IPS-18a (cell line): ENCODE data around the gene MCM9.

Experiments
- H3K27ac ChIP-seq: one replicate; pipeline ENCODE4 v1.5.1; 2013; ENCODE audit warnings: low read length
- H3K27me3 ChIP-seq: one replicate; pipeline ENCODE4 v1.6.1; 2013; ENCODE audit warnings: mild to moderate bottlenecking, low read length; ENCODE audit not compliant: control insufficient read depth, insufficient read depth
- H3K36me3 ChIP-seq: one replicate; pipeline ENCODE4 v1.6.1; 2013; ENCODE audit warnings: low read depth, low read length; ENCODE audit not compliant: control insufficient read depth
- H3K4me1 ChIP-seq: one replicate; pipeline ENCODE4 v1.6.1; 2013; ENCODE audit warnings: low read depth, low read length; ENCODE audit not compliant: control insufficient read depth
- H3K4me3 ChIP-seq: one replicate; pipeline ENCODE4 v1.5.1; 2013; ENCODE audit warnings: low read length
- H3K9ac ChIP-seq: one replicate; pipeline ENCODE4 v1.6.1; 2013; ENCODE audit warnings: mild to moderate bottlenecking, low read length, moderate library complexity
- H3K9me3 ChIP-seq: one replicate; pipeline ENCODE4 v1.6.1; 2013; ENCODE audit warnings: low read depth, low read length; ENCODE audit not compliant: control insufficient read depth

MCM9 gene

GRCh38 chr6:118934461-118935330, at the start of gene MCM9:
Gene MCM9 (minus strand): TSS chr6:118935159. CDS start chr6:118931723, 3,436 bp downstream.
- H3K4me1 ChIP-seq, result peaks cover 14% of the 10 kb centered on the region
- H3K27ac ChIP-seq, result peak within 1 kb of the TSS; percentile 87
- H3K9ac ChIP-seq, result peak within 1 kb of the TSS; percentile 98
- no peaks in the 10 kb centered on the region for H3K9me3 ChIP-seq
- H3K27me3 ChIP-seq, result no peaks in the 10 kb centered on the region
- H3K4me3 ChIP-seq, result peak within 1 kb of the TSS; percentile 98
- H3K36me3 ChIP-seq, result peaks cover 20% of the 10 kb centered on the region

GRCh38 chr6:118984342-118984741, 49.4 kb upstream of the MCM9 start:
- no peaks in the 10 kb centered on the region for H3K9me3 ChIP-seq
- peaks cover 2% of the 10 kb centered on the region for H3K36me3 ChIP-seq
- H3K4me1 ChIP-seq, result no peaks in the 10 kb centered on the region
- no peaks in the 10 kb centered on the region for H3K27me3 ChIP-seq
- H3K9ac ChIP-seq, result no peak overlapping the region
- H3K27ac ChIP-seq, result no peak overlapping the region
- H3K4me3 ChIP-seq, result no peak overlapping the region

GRCh38 chr6:118982575-118982911, 47.6 kb upstream of the MCM9 start:
- Histone ChIP-seq H3K36me3 (peaks cover 12% of the 10 kb centered on the region), H3K4me3 (no peak overlapping the region), H3K27ac (no peak overlapping the region), H3K27me3 (no peaks in the 10 kb centered on the region), H3K9me3 (no peaks in the 10 kb centered on the region), H3K4me1 (no peaks in the 10 kb centered on the region), H3K9ac (no peak overlapping the region)

- peaks cover 12% of the 10 kb centered on the region for H3K36me3 ChIP-seq
- H3K4me3 ChIP-seq, result no peak overlapping the region
- no peak overlapping the region for H3K9ac ChIP-seq
- no peaks in the 10 kb centered on the region for H3K4me1 ChIP-seq
- H3K27me3 ChIP-seq, result no peaks in the 10 kb centered on the region
- no peaks in the 10 kb centered on the region for H3K9me3 ChIP-seq
- H3K27ac ChIP-seq, result no peak overlapping the region
Observed at GRCh38 chr6:118981884-118982574, 47.1 kb upstream of the MCM9 start.

- no peak overlapping the region for H3K9ac ChIP-seq
- H3K27ac ChIP-seq, result no peak overlapping the region
- no peak overlapping the region for H3K4me3 ChIP-seq
- peaks cover 14% of the 10 kb centered on the region for H3K36me3 ChIP-seq
- no peaks in the 10 kb centered on the region for H3K4me1 ChIP-seq
- no peaks in the 10 kb centered on the region for H3K27me3 ChIP-seq
- no peaks in the 10 kb centered on the region for H3K9me3 ChIP-seq
Observed at GRCh38 chr6:118980063-118980462, 45.1 kb upstream of the MCM9 start.

GRCh38 chr6:118974790-118975189, 39.8 kb upstream of the MCM9 start:
- H3K27me3 ChIP-seq, result no peaks in the 10 kb centered on the region
- H3K9ac ChIP-seq, result no peak overlapping the region
- H3K27ac ChIP-seq, result no peak overlapping the region
- H3K36me3 ChIP-seq, result peaks cover 18% of the 10 kb centered on the region
- H3K4me1 ChIP-seq, result no peaks in the 10 kb centered on the region
- no peaks in the 10 kb centered on the region for H3K9me3 ChIP-seq
- no peak overlapping the region for H3K4me3 ChIP-seq

- no peak overlapping the region for H3K9ac ChIP-seq
- H3K9me3 ChIP-seq, result no peaks in the 10 kb centered on the region
- H3K4me3 ChIP-seq, result no peak overlapping the region
- no peak overlapping the region for H3K27ac ChIP-seq
- H3K4me1 ChIP-seq, result no peaks in the 10 kb centered on the region
- H3K36me3 ChIP-seq, result peaks cover 6% of the 10 kb centered on the region
- no peaks in the 10 kb centered on the region for H3K27me3 ChIP-seq
Observed at GRCh38 chr6:118971682-118972081, 36.7 kb upstream of the MCM9 start.

- Histone ChIP-seq H3K27me3 (no peaks in the 10 kb centered on the region), H3K4me3 (no peak overlapping the region), H3K4me1 (no peaks in the 10 kb centered on the region), H3K27ac (no peak overlapping the region), H3K9ac (no peak overlapping the region), H3K36me3 (peaks cover 6% of the 10 kb centered on the region), H3K9me3 (no peaks in the 10 kb centered on the region)
Observed at GRCh38 chr6:118970866-118971265, 35.9 kb upstream of the MCM9 start.

GRCh38 chr6:118968416-118968815, 33.5 kb upstream of the MCM9 start:
- no peak overlapping the region for H3K9ac ChIP-seq
- H3K9me3 ChIP-seq, result no peaks in the 10 kb centered on the region
- no peak overlapping the region for H3K4me3 ChIP-seq
- H3K27ac ChIP-seq, result no peak overlapping the region
- H3K36me3 ChIP-seq, result no peaks in the 10 kb centered on the region
- no peaks in the 10 kb centered on the region for H3K4me1 ChIP-seq
- H3K27me3 ChIP-seq, result no peaks in the 10 kb centered on the region

- H3K27me3 ChIP-seq, result no peaks in the 10 kb centered on the region
- no peak overlapping the region for H3K9ac ChIP-seq
- no peaks in the 10 kb centered on the region for H3K4me1 ChIP-seq
- H3K4me3 ChIP-seq, result no peak overlapping the region
- no peaks in the 10 kb centered on the region for H3K36me3 ChIP-seq
- H3K27ac ChIP-seq, result no peak overlapping the region
- H3K9me3 ChIP-seq, result no peaks in the 10 kb centered on the region
Observed at GRCh38 chr6:118967239-118967638, 32.3 kb upstream of the MCM9 start.

- Histone ChIP-seq H3K9ac (no peak overlapping the region), H3K27ac (no peak overlapping the region), H3K4me1 (no peaks in the 10 kb centered on the region), H3K9me3 (no peaks in the 10 kb centered on the region), H3K4me3 (no peak overlapping the region), H3K36me3 (no peaks in the 10 kb centered on the region), H3K27me3 (no peaks in the 10 kb centered on the region)
Observed at GRCh38 chr6:118965843-118966370, 30.9 kb upstream of the MCM9 start.
